ENCODE data around the gene TACC2. TPM values are rescaled to one million over a fixed set of nuclear protein-coding genes. Genes with fewer than 3 reads are reported as not detected.

Gene TACC2
- total RNA-seq, 1 donor from 2014 or later: 22.0 TPM

DNA sequence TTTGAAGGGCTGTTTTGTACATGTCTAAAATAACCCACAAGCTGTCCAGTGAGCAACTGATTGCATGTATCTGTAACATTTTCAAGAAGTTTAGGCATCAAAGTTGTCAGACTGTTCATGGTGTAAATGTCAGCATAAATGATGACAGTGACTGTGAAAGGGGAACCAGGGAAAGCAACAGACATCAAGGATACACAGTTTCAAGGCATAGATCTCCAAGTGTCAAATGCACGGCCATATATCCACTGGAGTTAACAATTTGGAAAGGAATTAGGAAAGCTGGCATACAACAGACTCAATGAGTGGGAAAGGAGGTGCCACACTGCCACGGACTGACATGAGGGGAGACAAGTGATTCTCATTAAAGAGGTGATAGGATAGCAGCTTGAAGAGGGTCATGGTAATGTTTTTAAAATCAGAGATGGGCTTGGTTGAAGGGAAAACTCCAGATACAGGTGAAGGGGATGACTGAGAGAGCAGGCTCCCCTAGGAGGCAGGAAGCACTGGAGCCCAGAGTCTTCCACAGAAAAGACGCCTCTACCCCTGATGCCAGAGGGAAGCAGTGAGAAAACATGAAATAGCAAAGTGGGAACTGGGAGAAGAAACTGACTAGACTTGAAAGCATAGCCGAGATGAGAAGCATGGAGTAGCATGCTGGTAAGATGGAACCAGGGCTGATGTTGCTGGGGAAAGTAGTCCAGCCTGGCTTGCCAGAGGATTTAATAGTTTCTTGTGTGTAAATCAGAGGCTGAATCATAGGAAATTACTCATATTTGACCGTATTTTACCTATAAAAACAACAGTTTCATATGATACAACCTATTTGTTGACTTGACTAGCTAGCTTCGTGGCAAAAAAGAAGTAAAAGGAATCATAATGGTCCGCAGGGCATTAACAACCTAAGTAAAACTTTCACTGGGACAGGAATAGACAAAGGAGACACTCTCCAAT, 32.6 kb upstream of the TACC2 start:
- peaks cover 13% of the 10 kb centered on the region for H3K4me1 ChIP-seq (ENCODE audit: insufficient read depth, low read length)
- no peaks in the 10 kb centered on the region for H3K9me3 ChIP-seq (ENCODE audit: insufficient read depth, low read depth, low read length)
- no peak for FAIRE-seq
- DNase-seq (ENCODE audit: low read depth): peak; percentile 40
- H3K27ac ChIP-seq (ENCODE audit: low read depth, low read length): peak overlapping the region; percentile 2
- H3K27me3 ChIP-seq (ENCODE audit: insufficient read depth, low read length): no peaks in the 10 kb centered on the region
- no peak overlapping the region for H3K9ac ChIP-seq (ENCODE audit: low read length)
- H3K27me3 Mint-ChIP-seq (ENCODE audit: low read depth, unreplicated experiment): no peaks in the 10 kb centered on the region
- no peaks in the 10 kb centered on the region for H3K79me2 ChIP-seq (ENCODE audit: insufficient read depth, low read length)
- no peak overlapping the region for H3K27ac Mint-ChIP-seq (ENCODE audit: unreplicated experiment)
- TF ChIP-seq EZH2 (IDR thresholded peaks at IDR 0.05; ENCODE audit: insufficient read depth, low read length): no peak
- TF ChIP-seq, protein P1, sequence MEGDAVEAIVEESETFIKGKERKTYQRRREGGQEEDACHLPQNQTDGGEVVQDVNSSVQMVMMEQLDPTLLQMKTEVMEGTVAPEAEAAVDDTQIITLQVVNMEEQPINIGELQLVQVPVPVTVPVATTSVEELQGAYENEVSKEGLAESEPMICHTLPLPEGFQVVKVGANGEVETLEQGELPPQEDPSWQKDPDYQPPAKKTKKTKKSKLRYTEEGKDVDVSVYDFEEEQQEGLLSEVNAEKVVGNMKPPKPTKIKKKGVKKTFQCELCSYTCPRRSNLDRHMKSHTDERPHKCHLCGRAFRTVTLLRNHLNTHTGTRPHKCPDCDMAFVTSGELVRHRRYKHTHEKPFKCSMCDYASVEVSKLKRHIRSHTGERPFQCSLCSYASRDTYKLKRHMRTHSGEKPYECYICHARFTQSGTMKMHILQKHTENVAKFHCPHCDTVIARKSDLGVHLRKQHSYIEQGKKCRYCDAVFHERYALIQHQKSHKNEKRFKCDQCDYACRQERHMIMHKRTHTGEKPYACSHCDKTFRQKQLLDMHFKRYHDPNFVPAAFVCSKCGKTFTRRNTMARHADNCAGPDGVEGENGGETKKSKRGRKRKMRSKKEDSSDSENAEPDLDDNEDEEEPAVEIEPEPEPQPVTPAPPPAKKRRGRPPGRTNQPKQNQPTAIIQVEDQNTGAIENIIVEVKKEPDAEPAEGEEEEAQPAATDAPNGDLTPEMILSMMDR (IDR thresholded peaks at IDR 0.05; ENCODE audit: insufficient read depth, low read depth, low read length): no peak
- no peaks in the 10 kb centered on the region for H3K9me3 Mint-ChIP-seq (ENCODE audit: unreplicated experiment)
- no peaks in the 10 kb centered on the region for H3K36me3 Mint-ChIP-seq (ENCODE audit: low read depth, unreplicated experiment)
- H3K4me2 ChIP-seq (ENCODE audit: low read length): peak overlapping the region; percentile 52
- H3K4me3 ChIP-seq (ENCODE audit: insufficient read depth, low read depth, low read length): no peak overlapping the region
- H3K36me3 ChIP-seq (ENCODE audit: insufficient read depth, low read length): no peaks in the 10 kb centered on the region
- H2AFZ ChIP-seq (ENCODE audit: low read depth, low read length): peak overlapping the region; percentile 8
- H3K4me3 Mint-ChIP-seq (ENCODE audit: unreplicated experiment): no peak overlapping the region
- H4K20me1 ChIP-seq (ENCODE audit: insufficient read depth, low read length): no peaks in the 10 kb centered on the region
- no peaks in the 10 kb centered on the region for H3K4me1 Mint-ChIP-seq (ENCODE audit: low read depth, unreplicated experiment)

DNA sequence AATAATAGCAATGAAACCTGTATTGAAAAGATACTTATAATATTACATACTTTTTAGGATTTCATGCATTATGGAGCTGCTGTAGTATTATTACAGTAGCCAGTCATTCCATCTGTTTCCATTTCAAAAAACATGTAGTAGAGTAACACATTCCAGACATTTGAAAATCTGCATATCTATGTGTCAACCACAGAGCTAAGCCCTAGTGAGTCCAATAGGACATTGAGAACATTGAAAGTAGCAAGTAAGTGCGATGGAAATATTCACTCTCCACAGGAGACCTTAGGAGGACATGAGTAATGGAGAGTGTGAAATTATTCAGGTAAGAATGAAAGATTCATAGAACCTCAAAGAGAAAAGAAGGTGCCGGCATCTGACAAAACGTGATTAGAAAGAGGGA, 29.3 kb upstream of the TACC2 start:
- no peak overlapping the region for H3K4me3 Mint-ChIP-seq (ENCODE audit: unreplicated experiment)
- no peak overlapping the region for H2AFZ ChIP-seq (ENCODE audit: low read depth, low read length)
- FAIRE-seq: no peak
- H3K36me3 ChIP-seq (ENCODE audit: insufficient read depth, low read length): peaks cover 1% of the 10 kb centered on the region
- no peaks in the 10 kb centered on the region for H3K27me3 ChIP-seq (ENCODE audit: insufficient read depth, low read length)
- H3K9ac ChIP-seq (ENCODE audit: low read length): no peak overlapping the region
- H3K4me3 ChIP-seq (ENCODE audit: insufficient read depth, low read depth, low read length): no peak overlapping the region
- no peaks in the 10 kb centered on the region for H4K20me1 ChIP-seq (ENCODE audit: insufficient read depth, low read length)
- no peaks in the 10 kb centered on the region for H3K4me1 Mint-ChIP-seq (ENCODE audit: low read depth, unreplicated experiment)
- no peak overlapping the region for H3K4me2 ChIP-seq (ENCODE audit: low read length)
- no peak overlapping the region for H3K27ac Mint-ChIP-seq (ENCODE audit: unreplicated experiment)
- no peak overlapping the region for H3K27ac ChIP-seq (ENCODE audit: low read depth, low read length)
- H3K9me3 Mint-ChIP-seq (ENCODE audit: unreplicated experiment): no peaks in the 10 kb centered on the region
- TF ChIP-seq, protein P1 (IDR thresholded peaks at IDR 0.05; ENCODE audit: insufficient read depth, low read depth, low read length): no peak
- no peak for TF ChIP-seq EZH2 (IDR thresholded peaks at IDR 0.05; ENCODE audit: insufficient read depth, low read length)
- no peaks in the 10 kb centered on the region for H3K27me3 Mint-ChIP-seq (ENCODE audit: low read depth, unreplicated experiment)
- H3K79me2 ChIP-seq (ENCODE audit: insufficient read depth, low read length): no peaks in the 10 kb centered on the region
- H3K9me3 ChIP-seq (ENCODE audit: insufficient read depth, low read depth, low read length): no peaks in the 10 kb centered on the region
- peaks cover 13% of the 10 kb centered on the region for H3K4me1 ChIP-seq (ENCODE audit: insufficient read depth, low read length)
- H3K36me3 Mint-ChIP-seq (ENCODE audit: low read depth, unreplicated experiment): no peaks in the 10 kb centered on the region
- DNase-seq (ENCODE audit: low read depth): no peak

DNA sequence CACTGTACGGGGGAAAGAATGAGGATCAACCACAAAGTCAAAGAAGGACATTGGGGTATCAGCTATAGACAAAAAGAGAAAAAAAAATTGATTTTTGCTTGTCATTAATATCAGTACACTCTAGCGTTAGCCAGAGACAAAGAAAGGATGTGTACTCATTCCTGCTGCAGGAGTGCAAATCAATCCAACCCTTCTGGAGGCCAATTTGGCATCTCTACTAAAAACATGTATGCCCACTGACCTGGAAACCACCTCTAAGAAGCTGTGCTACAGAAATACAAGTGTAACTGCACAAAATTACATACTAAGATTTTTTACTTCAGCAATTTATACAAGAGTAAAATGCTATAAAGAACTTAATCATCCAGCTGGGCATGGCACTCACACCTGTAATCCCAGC, 27.5 kb upstream of the TACC2 start:
- Histone ChIP-seq H3K9me3 (ENCODE audit: insufficient read depth, low read depth, low read length) (no peaks in the 10 kb centered on the region), H4K20me1 (ENCODE audit: insufficient read depth, low read length) (no peaks in the 10 kb centered on the region)
- no peak for FAIRE-seq

More for the DNA sequence above, 27.5 kb upstream of the TACC2 start:
- peaks cover 13% of the 10 kb centered on the region for H3K36me3 ChIP-seq (ENCODE audit: insufficient read depth, low read length)
- H3K4me1 ChIP-seq (ENCODE audit: insufficient read depth, low read length): peaks cover 8% of the 10 kb centered on the region
- H3K4me2 ChIP-seq (ENCODE audit: low read length): no peak overlapping the region
- Mint-ChIP-seq H3K4me3 (ENCODE audit: unreplicated experiment) (no peak overlapping the region), H3K4me1 (ENCODE audit: low read depth, unreplicated experiment) (no peaks in the 10 kb centered on the region), H3K36me3 (ENCODE audit: low read depth, unreplicated experiment) (no peaks in the 10 kb centered on the region), H3K27me3 (ENCODE audit: low read depth, unreplicated experiment) (no peaks in the 10 kb centered on the region), H3K9me3 (ENCODE audit: unreplicated experiment) (no peaks in the 10 kb centered on the region), H3K27ac (ENCODE audit: unreplicated experiment) (no peak overlapping the region)
- no peak overlapping the region for H3K9ac ChIP-seq (ENCODE audit: low read length)
- TF ChIP-seq, protein P1 (IDR thresholded peaks at IDR 0.05; ENCODE audit: insufficient read depth, low read depth, low read length): no peak
- TF ChIP-seq EZH2 (IDR thresholded peaks at IDR 0.05; ENCODE audit: insufficient read depth, low read length): no peak
- no peak overlapping the region for H3K4me3 ChIP-seq (ENCODE audit: insufficient read depth, low read depth, low read length)
- no peak for DNase-seq (ENCODE audit: low read depth)
- H2AFZ ChIP-seq (ENCODE audit: low read depth, low read length): no peak overlapping the region
- no peak overlapping the region for H3K27ac ChIP-seq (ENCODE audit: low read depth, low read length)
- no peaks in the 10 kb centered on the region for H3K79me2 ChIP-seq (ENCODE audit: insufficient read depth, low read length)
- no peaks in the 10 kb centered on the region for H3K27me3 ChIP-seq (ENCODE audit: insufficient read depth, low read length)

Data from astrocyte (in vitro differentiated cells and primary cell).